HG02973 (cell line): ENCODE results near the gene SPI1.

Experiments
- ATAC-seq: cut with Tn5 transposase; IDR thresholded peaks from one replicate; pipeline ENCODE4 v1.9.1; 2021; ENCODE audit warnings: moderate library complexity; ENCODE audit not compliant: unreplicated experiment

SPI1 gene

DNA sequence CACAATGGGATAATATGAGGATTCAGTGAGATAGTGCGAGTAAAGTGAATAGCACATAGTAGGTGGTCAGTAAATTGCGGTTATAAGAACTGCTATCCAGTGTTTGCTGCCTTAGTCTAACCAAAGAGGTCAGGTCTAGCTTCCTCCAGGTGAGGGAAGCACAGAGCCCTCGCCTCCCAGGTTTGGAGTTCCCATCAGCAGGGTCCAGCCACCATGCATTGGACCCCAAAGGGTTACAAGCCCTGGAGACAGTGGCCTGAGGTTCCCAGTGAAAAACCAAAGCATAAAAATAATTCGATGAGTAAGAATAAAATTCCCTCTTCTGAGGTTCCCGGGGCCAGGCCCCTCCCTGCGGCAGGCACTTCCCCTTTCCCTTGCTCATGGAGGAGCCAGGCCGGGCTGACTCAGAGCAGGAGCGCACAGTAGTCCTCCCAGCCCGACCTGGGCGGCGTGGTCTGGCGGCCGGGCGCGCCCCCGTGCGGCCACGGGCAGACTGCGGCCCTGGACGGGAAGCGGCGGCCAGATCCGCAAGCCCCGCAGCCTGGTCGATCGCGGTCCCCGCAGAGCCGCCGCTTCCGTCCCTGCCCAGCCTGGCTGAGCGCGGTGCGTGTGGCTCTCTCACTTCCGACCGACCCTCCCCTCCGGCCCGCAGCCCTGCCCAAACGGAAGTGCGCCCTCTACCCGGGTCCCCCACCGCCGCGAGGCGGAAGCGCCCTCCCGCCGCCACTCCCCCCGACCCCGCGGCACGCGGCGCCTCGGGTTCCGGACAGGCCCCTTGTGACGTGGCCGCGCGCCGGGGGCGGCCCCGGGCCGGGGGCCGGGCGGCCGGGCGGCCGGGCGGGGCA lies 29.6 kb upstream of the SPI1 start, which contains the start of gene SLC39A13:
Gene SLC39A13, plus strand, starts transcription at position 845 of the 845 bp plus-strand sequence. CDS start 1,505 bp downstream, outside the sequence.
- peak; percentile 74 for ATAC-seq

GRCh38 chr11:47406896-47407745 lies 28.8 kb upstream of the SPI1 start:
- ATAC-seq: no peak

DNA sequence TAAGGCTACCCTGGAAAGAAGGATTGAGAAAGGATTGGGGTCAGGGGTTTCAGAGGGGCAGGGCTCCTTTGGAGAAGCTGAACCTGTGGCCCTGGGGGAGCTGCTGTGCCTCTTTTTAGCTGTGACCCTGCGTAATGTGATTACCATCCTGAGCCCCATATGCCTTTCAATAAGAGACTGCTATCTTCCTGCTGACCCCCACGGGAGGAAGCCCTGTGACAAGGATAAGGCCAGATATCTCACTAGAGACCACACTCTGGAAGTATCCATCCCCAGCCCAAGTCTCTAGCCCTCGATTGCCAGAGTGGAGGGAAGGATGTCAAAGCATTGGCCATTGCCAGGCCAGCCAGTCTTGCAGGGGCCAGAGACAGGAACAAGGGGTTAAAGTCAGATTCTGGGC lies 25.2 kb upstream of the SPI1 start:
- no peak for ATAC-seq

DNA sequence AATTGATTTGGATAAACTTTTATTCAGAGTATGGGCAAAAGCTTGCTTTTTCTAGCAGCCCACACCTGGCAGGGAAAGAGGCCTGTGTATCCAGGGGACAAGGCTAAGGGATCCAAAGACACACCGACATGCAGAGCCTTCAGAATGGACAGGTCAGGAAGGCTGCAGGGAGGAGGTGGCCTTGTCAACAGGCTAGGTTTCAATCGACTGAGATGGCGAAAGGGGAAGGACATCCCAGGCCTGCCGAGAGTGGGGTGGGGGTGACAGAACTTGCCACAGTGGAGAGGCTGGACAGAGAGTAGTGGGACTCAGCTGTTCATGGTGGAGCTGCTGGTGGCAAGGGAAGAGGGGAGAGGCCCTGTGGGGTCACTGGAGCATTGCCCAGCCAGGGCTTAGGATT lies 24.8 kb upstream of the SPI1 start:
- ATAC-seq: no peak

DNA sequence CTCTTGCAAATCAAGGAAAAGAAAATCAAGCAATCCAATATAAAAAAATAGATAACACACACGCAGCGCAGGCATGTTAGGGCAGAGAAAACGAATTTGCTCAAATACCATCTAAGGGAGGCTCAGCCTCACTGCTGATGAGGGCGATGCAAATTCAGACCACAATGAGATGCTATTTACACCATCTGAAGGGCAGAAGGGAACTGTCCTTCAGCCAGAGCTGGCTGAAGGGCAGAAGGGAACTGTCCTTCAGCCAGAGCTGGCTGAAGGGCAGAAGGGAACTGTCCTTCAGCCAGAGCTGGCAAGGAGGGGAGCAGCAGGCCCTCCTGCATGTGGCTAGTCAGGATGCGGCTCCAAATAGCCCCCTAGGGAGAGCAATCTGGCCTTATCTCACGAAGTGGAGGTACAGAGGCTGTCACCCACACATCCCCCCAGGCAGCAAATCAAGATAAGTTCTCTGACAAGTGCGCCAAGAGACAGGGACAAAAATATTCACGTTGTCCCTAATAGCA lies 22.5 kb upstream of the SPI1 start:
- peak; percentile 58 for ATAC-seq

- peak; percentile 31 for ATAC-seq
These were observed 21.8 kb upstream of the SPI1 start for GRCh38 chr11:47399860-47400767.

DNA sequence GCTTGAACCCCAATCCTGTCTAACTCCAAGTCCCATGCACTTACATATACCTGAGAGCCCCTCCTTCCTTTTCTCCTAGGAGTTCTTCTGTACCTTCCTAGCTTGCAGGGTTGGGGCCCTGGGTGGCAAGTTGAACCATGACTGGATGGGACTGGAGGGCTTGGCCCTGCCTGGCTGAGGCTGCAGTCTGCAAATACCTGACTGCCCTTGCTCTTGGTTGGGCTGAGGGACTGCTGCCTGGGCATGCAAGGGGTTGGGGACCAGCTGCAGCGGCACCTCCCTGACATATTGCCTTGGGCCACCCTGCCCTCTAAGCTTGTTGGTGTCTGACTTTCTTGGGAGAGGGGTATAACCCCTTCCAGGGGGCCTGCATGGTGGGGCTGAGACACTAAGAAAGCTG lies 20.2 kb upstream of the SPI1 start:
- ATAC-seq: no peak

DNA sequence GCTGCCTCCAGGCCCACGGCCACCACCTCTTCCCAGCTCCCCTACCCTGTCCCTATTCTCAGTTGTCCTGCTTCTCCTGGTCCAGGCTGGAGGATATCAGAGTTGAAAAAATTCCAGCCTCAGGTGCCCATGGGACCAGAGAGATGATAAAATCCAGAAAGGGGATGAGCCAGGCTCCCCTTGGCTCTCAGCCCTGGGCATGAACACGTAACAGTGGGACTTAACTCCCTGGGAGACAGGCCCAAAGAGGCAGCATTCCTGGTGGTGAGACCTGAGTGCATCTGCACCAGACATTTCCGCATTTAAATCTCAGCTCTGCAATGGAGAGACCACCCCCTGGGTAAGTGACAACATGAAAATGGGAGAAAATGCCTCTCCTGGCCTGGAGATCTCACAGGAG lies 19.7 kb upstream of the SPI1 start:
- no peak for ATAC-seq

- no peak for ATAC-seq
These were observed 17.6 kb upstream of the SPI1 start for GRCh38 chr11:47396049-47396320.

DNA sequence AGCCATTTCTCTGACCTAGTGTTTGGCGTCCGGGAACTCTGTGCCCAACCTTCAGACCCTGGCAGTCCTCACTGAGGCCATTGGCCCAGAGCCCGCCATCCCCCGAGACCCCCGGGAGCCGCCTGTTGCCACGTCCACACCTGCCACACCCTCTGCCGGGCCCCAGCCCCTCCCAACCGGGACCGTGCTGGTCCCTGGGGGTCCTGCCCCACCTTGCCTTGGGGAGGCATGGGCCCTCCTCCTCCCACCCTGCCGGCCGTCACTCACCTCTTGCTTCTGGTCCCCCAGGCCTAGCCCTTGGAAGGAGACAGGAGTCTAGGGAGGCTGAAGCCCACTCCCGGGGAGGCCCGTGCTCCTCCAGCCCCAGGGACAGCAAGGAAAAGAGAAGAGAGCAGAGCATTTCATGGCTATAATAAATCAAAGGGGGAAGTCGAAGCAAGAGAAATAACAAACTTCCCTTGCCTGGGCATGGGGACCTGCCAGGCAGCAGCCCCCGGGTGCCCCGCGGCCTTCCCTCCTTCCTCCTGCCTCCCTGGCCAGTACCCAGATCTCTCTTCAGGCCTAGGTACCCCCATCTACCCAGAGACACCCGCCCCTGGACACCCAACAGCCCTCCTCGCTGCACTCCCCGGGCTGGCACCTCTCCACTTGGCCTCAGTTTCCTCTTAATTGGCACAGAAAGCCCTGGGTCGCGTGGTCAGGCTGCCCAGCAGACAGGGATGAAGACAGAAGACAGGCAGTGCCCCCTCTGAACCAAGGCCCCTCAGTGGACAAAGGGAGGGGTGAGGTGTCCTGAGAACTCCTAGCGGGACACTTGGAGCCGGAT lies 17.1 kb upstream of the SPI1 start:
- ATAC-seq: no peak

GRCh38 chr11:47394322-47395222 lies 16.2 kb upstream of the SPI1 start:
- ATAC-seq: peak; percentile 48

DNA sequence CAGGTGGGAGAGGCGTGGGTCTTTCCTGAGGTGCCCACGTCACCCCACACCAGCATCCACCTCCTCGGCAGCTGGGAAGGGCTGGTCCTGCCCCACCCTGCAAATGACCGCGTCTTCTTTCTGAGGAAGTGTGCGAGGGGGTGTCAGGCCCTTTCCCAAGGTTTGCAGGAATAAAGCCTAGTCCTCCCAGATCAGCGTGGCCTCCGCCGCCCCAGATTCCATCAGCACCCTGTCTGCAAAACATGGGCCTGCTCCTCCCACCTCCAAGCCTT lies 15.6 kb upstream of the SPI1 start:
- ATAC-seq: no peak

- ATAC-seq: no peak
These were observed 15.1 kb upstream of the SPI1 start for GRCh38 chr11:47393163-47394049.

GRCh38 chr11:47392546-47393162 lies 14.3 kb upstream of the SPI1 start:
- ATAC-seq: no peak

DNA sequence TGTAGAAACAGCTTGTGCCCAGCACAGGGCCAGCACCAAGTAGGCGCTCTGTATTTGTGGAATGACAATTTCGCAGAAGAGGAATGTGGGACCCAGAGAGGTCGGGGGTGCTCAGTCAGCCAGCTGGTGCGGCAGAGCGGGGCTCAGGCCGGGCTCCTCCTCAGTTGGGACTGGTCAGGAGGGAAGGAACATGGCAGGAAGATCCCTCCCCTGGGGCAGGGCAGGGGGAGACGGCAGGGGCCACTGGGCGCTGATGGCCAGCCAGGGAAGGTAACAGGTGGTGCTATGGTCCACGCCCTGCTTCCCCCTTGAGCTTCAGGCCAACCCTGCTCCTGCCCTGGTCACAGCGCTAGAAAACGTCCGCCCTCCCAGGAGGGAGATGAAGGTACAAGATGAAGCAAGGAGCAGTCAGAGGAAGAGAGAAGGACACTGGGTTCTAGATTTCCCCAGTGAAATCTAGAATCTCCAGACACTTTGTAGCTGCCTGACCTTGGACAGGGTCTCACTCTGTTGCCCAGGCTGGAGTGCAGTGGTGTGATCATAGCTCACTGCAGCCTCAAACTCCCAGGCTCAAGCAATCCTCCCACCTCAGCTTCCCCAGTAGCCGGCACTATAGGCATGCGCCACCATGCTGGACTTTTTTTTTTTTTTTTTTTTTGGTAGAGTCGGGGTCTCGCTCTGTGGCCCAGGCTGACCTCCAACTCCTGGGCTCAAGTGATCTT lies 13.5 kb upstream of the SPI1 start:
- no peak for ATAC-seq

GRCh38 chr11:47391077-47391583 lies 12.8 kb upstream of the SPI1 start:
- ATAC-seq: no peak

GRCh38 chr11:47390422-47390760 lies 12.0 kb upstream of the SPI1 start:
- ATAC-seq: no peak
